ENCODE data around the gene PPP3CA.

- TF ChIP-seq CTCF (IDR thresholded peaks at IDR 0.05) (no peak), POLR2A (IDR thresholded peaks at IDR 0.05) (no peak)
These were observed 224.1 kb downstream of the PPP3CA start for GRCh38 chr4:101123231-101123630.

All from right lobe of liver (tissue), 4 donors.